NOMO-1 treated with DMSO at 0.1 percent for 48 hours (cell line): ENCODE data around the gene TAAR1.
"Not testable (repeated sequence)": the region's sequence is repeated elsewhere in the genome, so short reads cannot be mapped to it uniquely, and the experiment has no call there.

Experiments
- DNase-seq: peaks from one replicate; lab custom pipeline; 2025; ENCODE audit not compliant: unreplicated experiment; lab: John Stamatoyannopoulos, UW

TAAR1 gene, protein sequence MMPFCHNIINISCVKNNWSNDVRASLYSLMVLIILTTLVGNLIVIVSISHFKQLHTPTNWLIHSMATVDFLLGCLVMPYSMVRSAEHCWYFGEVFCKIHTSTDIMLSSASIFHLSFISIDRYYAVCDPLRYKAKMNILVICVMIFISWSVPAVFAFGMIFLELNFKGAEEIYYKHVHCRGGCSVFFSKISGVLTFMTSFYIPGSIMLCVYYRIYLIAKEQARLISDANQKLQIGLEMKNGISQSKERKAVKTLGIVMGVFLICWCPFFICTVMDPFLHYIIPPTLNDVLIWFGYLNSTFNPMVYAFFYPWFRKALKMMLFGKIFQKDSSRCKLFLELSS

DNA sequence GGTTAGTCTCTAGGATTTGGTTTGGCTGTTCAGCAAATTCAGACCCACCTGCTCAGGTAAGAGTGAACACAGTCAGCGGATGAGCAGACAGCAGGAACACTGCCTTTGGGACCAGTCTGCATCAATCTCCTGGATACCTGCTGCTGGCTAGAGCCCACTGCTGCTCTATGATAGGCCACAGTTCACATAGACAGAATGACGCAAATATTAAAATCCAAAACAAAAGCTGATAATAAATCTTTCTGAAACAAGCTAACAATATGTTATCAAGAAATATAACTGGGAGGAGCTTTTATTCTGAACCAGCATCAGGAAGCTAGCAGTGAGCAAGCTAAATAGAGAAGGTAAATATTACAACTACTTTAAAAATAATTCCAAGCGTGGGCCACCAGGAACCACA is at the start of gene TAAR1:
TAAR1 (minus strand) TSS at position 101 of the 400 bp plus-strand sequence. CDS start 13,179 bp downstream, outside the sequence.
- no peak for DNase-seq

DNA sequence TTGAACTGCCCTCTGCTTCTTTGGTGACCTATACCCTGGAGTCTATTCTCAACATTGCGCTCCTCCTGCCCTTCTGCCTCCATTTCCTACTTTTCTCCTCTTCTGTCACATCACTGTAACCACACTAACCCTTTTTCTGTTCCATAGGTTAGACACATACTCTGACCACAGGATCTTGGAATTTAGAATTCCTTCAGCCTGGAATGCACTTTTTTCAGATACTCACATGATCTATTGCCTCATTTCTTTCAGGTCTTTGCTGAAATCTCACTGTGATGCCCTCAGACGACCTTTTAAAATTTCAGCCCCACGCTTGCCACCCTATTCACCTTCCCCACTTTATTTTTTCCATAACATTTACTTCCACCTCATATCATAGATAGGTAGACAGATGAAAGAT is 49.8 kb upstream of the TAAR1 start:
- DNase-seq = no peak

DNA sequence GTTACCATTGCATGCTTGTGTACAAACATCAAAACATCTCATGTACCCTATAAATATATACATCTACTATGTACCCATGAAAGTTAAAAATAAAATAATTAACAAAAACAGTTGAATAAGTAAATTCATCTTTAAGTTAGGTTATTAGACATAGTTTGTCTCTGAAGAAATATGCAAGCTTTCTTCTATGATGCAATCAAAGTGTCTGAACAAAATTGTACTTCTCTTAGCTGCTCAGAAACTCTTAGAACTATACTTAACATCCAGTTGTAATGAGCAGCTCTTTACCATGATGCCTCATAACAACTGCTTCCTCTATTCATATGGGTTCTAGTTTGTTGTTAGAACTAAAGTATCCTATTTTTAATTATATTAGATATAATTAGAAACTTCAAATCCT is 49.0 kb upstream of the TAAR1 start:
- no peak for DNase-seq

DNA sequence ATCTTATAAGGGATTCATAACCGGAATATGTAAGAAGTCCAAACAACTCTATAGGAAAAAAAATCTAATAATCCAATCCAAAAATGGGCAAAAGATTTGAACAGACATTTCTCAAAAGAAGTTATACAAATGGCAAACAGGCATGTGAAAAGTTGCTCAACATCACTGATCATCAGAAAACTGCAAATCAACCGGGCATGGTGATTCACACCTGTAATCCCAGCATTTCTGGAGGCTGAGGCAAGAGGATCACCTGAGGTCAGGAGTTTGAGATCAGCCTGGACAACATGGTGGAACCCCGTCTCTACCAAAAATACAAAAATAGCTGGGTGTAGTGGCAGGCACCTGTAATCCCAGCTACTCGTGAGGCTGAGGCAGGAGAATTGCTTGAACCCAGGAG is 47.8 kb upstream of the TAAR1 start:
- not testable (repeated sequence) for DNase-seq

DNA sequence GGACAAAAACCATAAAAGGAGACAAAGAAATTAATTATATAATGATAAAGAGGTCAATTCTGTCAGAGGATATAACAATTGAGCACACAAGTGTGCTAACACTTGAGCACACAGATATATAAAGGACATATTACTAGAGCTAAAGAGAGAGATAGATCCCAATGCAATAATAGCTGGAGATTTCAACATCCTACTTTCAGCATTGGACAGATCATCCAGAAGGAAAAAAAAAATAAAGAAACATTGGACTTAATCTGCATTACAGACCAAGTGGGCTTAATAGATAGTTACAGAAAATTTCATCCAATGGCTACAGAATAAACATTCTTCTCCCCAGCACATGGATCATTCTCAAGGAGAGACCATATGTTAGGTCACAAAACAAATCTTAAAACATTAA is 45.0 kb upstream of the TAAR1 start:
- no peak for DNase-seq

DNA sequence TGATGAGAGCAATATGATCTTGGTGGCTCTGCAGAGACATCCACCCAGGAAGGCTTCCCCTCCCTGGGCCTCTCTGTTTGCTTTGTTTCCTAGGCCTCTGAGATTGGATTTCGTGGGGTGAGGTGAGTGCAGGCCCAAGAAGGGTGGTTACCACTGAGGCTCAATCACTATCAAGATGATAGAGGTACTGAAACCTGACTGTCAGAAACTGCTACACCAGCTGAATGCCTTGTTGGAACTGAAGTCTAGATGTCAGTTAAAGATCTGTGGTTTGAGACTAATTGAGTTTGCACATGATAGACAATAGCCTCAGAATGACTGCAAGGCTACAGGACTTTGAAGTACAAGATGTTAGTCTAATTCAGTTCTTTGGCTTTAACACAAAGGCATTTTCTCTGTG is 39.6 kb upstream of the TAAR1 start:
- DNase-seq = peak; percentile 29

DNA sequence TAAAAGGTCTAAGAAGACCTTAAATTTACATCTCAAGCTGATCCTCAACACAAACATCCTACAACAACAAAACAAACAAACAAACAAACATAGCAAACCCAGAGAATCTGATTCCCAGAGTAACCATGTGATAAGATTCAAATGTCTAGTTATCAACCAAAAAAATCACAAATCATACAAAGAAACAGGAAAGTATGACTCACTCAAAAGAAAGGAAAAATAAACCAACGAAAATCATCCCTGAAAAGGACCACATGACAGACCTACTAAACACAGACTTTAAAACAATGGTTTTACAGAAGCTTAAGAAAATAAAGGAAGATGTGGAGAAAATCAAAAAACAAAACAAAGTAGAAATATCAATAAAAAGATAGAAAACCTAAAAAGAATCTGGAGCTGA is 36.8 kb upstream of the TAAR1 start:
- no peak for DNase-seq

DNA sequence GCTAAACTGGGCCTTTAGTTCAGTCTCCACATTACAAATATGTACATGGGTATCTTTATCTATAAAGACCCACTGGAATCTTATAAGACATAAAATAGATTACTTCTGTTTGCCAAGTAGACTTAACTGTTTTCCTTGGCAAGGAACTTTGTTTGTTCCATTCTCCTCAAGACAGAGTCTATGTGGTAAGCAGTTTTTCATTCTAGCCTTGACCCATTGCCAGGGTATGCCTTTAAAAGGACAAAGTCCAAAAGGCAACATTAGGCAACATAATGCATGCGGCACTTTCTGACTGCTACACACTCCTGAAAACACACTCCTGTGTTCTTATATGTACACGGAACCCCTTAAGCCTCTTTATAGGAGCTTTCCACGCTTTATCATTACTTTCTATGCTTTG is 34.5 kb upstream of the TAAR1 start:
- DNase-seq = no peak

DNA sequence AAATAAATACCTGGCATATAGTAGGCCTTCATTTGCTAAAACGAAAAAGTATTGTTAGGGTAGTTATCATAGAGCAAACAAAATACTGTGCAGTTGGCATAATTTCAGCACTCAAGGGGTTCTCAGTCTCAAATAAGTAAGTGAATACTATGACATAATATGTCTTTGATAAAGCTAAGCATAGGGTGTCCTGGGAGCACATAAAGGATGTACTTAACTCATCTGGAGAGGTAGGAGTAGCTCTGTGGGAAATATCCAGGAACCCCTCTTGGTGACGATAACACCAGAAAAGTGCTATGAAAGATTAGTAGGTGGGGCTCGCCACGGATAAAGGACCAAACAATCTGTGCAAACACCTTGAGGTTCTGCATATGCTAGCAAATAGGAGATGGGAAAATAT is 31.7 kb upstream of the TAAR1 start:
- no peak for DNase-seq

DNA sequence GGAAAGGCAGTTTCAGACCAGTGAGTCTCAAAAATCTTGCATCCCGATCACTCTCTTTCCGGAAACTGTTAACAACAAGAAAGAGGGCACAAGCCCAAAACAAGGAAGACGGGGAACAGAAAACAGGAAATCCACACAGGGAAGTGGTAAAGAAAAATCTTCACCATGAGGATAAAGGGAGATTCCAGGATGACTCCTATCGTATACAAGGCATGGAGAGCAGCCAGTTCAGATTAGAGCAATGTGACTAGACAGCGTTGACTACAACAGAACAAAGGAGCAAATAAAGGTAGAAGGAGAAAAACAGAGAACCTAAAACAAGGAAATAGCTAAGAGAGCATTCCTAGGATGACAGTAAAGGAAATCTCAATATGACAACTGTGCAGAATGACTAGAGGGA is 28.3 kb upstream of the TAAR1 start:
- DNase-seq = no peak

DNA sequence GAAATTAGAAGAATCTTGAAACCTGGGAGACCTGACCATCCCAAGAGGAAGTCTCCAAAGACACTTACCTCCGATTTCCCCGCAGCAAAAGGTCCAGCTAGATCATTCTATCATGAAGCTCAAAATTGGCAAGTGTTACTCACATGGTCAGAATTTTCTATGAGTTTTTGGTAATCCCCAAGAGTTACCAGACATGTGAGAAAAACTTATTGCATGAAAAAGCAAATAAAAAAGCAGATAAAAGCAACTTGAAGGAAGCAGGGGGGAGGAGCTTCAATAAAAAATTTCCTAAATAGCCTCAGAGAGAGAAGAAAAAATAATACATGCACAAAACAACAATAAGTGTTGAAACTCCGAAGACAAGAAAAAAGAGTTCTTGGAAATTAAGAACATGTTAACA is 27.5 kb upstream of the TAAR1 start:
- no peak for DNase-seq

DNA sequence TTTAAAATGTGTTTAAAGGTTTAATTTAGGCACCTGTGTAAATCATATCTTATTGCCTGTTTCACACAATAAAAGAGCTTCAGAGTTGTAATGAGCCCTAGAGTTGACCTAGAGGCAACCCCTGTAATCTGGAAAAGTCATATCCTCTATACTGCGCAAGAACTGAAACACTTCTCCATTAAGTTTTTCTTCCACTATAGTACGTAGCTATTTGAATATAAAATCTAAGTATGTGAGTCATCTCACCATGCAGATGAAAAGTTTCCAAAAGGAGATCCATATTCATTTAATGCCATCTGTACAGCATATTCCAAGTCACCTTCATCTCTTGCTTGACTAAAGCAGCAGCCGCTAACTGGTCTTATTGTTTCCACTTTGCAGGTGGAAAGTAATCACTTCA is 26.0 kb upstream of the TAAR1 start:
- peak; percentile 42 for DNase-seq

DNA sequence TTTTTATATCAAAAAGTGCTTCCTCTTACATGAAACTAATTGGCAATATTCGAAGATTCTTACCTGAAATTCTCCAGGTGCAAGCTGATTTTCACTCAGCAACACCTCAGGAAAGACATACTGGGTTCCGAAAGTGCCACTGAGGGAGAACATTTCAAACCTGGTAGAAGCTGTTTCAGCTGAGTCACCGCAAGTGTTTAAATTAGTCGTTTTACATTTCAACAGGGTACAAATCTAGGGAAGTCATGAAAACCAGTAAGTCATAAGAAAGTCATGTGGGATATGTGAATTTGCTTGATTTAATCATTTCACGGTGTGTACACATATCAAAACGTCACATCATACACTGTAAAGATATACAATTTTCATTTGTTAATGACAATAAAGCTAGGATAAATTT is 25.3 kb upstream of the TAAR1 start:
- DNase-seq = no peak

DNA sequence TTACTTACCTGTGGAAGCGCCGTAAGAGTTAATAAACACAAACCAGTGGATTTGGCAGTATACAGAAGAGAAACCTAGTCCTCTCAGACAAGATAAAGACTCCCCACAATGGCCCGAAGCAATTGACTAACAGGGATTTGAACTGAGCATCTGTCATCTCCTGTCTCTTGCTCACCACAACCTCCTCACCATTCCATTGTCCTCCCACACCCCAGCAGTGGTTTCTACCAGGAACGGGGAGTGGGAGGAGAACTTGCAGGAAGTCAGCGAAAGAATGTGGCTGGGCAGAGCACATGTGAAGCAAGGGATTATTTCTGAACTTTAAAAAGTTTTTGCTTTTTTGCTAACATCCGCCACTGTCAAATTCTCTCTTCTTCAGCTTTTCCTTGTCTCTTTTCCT is 24.6 kb upstream of the TAAR1 start:
- DNase-seq = no peak

DNA sequence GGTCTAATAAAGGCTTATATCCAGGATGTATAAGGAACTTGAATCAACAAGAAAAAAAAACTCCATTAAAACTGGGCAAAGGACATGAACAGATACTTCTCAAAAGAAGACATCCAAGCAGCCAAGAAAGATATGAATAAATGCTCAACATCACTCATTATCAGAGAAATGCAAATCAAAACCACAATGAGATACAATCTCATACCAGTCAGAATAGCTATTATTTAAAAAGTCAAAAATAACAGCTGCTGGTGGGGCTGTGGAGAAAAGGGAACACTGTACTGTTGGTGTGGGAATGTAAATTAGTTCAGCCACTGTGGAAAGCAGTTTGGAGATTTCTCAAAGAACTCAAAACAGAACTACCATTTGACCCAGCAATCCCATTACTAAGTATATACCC is 20.1 kb upstream of the TAAR1 start:
- DNase-seq = not testable (repeated sequence)

DNA sequence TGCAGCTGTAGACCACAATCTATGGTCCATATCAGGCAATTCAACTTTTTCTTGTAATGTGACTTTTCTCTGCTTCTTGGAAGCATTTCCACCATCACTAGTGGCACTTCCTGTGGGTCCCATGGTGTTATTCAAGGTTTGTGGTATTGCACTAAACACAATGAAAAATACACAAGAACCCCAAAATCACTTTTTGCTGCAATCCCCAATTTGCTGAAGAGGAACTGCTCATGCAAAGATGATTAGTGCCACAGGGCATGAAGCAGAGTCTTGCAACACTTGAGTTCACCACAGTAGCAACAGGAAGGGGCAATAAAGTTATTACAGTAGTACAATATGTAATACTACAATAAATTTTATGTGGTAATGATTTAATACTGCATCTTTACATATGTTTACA is 16.8 kb upstream of the TAAR1 start:
- DNase-seq = peak; percentile 87

DNA sequence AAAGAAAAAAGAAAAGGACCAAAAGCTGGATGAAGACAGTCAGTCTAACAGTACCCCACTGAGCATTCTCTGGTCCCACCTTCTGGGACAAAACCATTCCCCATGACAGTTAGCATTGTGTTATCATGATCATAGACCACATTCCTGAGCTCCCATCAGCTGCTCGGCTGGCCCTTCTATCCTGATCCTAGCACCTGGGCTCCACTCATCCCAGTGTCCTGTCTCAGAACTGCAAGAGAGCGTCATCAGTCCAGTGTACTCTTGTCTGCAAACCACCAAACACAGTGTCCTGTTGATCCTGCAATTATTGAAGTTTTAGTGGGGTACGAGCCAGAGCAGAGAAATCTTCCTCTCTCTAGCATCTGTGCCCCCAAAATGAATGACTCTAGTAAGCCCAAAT is 16.0 kb upstream of the TAAR1 start:
- no peak for DNase-seq

DNA sequence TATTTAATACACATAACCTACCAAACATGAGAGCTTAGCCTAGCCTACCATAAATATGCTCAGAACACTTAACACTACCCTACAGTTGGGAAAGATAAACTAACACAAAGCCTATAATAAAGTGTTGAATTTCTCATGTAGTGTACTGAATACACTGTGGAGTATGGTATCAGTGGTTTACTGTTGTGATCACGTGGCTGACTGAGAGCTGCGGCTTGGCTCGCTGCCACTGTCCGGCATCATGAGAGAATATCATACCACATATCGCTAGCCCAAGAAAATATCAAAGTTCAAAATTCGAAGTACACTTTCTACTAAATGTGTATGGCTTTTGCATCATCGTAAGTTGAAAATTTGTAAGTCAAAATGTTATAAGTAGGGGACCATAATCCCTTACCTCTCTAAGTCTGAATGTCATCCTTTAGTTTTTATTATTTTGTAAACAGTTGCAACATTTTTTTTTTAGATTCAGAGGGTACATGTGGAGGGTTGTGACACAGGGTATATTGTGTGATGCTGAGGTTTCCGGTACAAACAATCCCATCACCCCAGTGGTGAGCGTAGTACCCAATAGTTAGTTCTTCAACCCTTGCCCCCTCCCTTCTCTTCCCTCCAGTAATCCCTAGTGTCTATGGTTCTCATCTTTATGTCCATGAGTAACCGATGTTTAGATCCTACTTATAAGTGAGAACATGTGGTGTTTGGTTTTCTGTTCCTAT is 14.6 kb upstream of the TAAR1 start:
- DNase-seq = peak; percentile 34

DNA sequence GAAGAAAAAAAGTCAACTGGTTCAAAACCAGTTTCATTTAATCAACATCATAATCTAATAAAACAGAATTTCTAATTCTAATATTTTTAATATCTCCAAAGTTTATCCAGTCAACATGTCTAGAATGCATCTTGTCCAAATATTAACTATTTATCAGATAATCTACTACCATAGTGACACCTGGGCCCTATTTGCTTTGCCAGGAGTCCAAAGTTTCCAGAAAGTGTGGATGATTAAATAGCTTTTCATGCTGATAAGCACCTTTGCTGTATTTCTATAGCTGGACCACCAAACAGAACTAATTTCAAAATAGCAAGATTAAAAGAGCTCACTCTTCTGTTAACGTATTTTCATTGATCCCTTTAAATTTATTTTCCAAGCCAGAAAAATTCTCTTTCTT is 12.3 kb upstream of the TAAR1 start:
- no peak for DNase-seq

DNA sequence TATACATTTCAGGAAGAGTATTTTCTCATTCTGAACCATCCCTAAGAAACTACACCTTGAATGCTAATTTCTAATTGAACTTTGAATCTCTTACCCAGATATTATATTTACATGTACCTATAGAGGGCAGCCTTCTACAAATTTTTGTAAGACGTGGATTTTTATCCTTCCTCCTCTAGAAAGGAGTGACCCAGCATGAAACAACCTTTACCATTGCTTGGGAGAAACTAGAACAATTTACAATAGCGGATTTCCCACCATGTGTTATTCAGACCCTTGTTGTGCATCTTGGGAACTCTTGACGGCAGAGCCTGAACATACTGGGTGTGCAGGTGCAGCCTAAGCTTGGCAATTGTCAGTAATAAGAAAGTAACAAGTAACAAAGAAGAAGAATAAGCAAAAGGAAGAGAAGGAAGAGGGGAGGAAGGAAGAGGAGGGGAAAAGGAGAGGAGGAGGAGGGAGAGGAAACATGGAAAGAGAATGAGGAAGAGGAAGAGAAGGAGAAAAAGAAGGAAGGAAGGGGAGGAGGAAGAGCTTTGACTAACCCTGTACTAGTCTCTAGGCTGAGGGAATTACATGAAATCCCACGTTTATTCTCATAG is 10.8 kb upstream of the TAAR1 start:
- DNase-seq = peak; percentile 75

DNA sequence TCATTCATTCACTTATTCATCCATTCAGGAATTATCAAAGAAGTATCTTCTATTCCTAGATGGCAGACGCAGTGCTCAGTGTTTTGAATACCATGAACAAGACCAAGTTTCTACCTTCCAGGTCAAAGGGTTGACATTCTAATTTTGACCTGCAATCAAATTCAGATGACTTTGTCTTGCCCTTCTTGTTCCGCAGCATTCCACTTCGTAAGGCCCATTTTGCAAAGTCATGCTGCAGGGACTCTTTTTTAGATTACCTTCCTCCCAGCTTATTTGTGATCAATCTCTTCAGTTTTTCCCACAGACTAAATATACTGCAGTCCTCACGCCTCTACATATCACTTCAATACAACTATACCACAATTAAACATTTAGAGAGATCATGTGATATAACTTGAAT is 7.1 kb upstream of the TAAR1 start:
- DNase-seq = no peak

DNA sequence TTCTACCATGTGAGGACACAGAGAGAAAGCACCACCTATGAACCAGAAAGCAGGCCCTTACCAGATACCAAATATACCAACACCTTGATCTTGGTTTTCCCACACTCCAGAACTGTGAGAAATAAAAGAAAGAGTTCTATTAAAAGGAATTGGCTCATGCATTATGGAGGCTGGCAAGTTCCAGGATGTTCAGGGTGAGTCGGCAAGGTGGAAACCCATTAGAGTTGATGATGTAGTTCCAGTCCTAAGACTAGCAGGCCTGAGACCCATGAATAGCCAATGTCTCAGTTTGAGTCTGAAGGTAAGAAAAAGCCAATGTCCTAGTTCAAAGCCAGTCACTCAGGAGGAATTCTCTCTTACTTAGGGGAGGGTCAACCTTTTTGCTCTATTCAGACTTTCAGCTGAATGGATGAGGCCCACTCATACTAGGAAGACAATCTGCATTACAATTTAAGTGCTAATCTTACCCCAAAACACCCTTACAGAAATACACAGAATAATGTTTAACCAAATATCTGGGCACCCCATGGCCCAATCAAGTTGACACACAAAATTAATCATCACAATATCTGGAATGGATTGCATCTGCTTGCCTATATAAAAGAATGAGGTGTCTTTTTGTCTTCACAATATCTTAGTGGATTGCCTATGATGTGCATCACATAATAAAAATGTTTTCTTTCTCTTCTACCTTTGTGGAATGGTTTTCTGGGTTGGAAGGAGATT is 5.5 kb upstream of the TAAR1 start:
- no peak for DNase-seq
